ENCODE results near the gene ADSL.

DNA sequence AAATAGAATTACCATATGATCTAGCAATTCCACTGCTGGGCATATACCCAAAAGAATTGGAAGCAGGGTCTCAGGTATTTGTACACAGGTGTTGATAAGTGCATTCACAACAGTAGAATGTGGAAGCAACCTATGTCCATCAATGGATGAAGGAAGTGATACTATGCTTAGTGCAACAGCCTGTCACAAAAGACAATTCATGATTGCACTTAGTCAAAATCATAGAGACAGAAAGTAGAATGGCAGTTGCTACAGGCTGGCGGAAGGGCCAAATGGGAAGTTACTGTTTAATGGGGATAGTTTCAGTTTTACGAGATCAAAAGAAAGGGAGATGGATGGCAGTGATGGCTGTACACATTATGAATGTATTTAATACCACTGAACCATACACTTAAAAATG, 66.1 kb downstream of the ADSL start:
- TF ChIP-seq CTCF (IDR thresholded peaks at IDR 0.05; ENCODE audit: insufficient read depth, low read depth, low read length): no peak
- TF ChIP-seq EZH2 (IDR thresholded peaks at IDR 0.05; ENCODE audit: insufficient read depth, low read length): no peak

All from astrocyte (in vitro differentiated cells and primary cell).